GM12878 (cell line): ENCODE measurements around the gene RAMP2. TPM values are rescaled to one million over a fixed set of nuclear protein-coding genes. Genes with fewer than 3 reads are reported as not detected.

ENCODE experiments used
- ATAC-seq: fragments of 200-7000 bp; cut with Tn5 transposase; 3 replicates; pipeline ENCODE4 v1.9.1; 2020; ENCODE audit warnings: mild to moderate bottlenecking, moderate library complexity
- BruUV-seq: library from RNA; stranded (reverse); fragments of 400-500 nt; replicated peaks from 2 replicates; lab custom pipeline; 2021; lab: Mats Ljungman, UMichigan
- CTCF ChIA-PET: fragments of 300-600 bp; sonication (Branson Sonifier 250); formaldehyde crosslinking; extraction: SDS; loops from one replicate; lab custom pipeline; 2021; ENCODE audit warnings: inconsistent platforms; lab: Yijun Ruan, JAX
- POLR2A ChIA-PET: fragments of 350-600 bp; formaldehyde crosslinking; extraction: SDS; loops from one replicate; lab custom pipeline; 2021; ENCODE audit warnings: inconsistent platforms; lab: Charles Lee
- RAD21 ChIA-PET: fragments of 300-600 bp; sonication (Branson Sonifier 250); formaldehyde crosslinking; loops from one replicate; lab custom pipeline; 2023; ENCODE audit warnings: antibody characterized with exemption; ENCODE audit not compliant: unreplicated experiment; lab: Charles Lee
- SMC1A ChIA-PET: fragments of 300-600 bp; sonication (Branson Sonifier 250); formaldehyde crosslinking; loops from one replicate; lab custom pipeline; 2023; ENCODE audit not compliant: unreplicated experiment, uncharacterized antibody; lab: Charles Lee
- DNase-seq: peaks from one replicate; pipeline ENCODE4 v3.0.0-alpha.2; 2011; ENCODE audit warnings: low read depth, low spot score
- FAIRE-seq: peaks from 3 replicates; lab custom pipeline; 2011; peaks lifted over from hg19 to GRCh38; lab: Jason Lieb, UNC
- H2AFZ ChIP-seq: 2 replicates; pipeline ENCODE4 v1.6.0; 2011; ENCODE audit warnings: low read depth, low read length, control low read depth; ENCODE audit not compliant: control insufficient read depth
- H3K27ac ChIP-seq: 2 replicates; pipeline ENCODE4 v1.5.1; 2011; ENCODE audit warnings: control low read depth; ENCODE audit not compliant: control insufficient read depth, insufficient read depth
- H3K27me3 ChIP-seq, 2 experiments: replicated peaks in 1 of 2; 2 replicates each; pipeline versions ENCODE4 v1.6.0 to v1.6.1; 2011; ENCODE audit warnings: low read length in 1 of 2; ENCODE audit not compliant: control insufficient read depth in 2 of 2, insufficient read depth in 2 of 2
- H3K36me3 ChIP-seq, 2 experiments: 2 replicates each; pipeline ENCODE4 v1.5.1; 2011; ENCODE audit warnings: low read length in 1 of 2; ENCODE audit not compliant: control insufficient read depth in 2 of 2, insufficient read depth in 2 of 2
- H3K4me1 ChIP-seq: 2 replicates; pipeline ENCODE4 v1.6.1; 2011; ENCODE audit warnings: mild to moderate bottlenecking, low read length, moderate library complexity, mixed read lengths; ENCODE audit not compliant: control insufficient read depth, insufficient read depth
- H3K4me2 ChIP-seq: 2 replicates; pipeline ENCODE4 v1.6.0; 2011; ENCODE audit warnings: control low read depth; ENCODE audit not compliant: control insufficient read depth, insufficient read depth
- H3K4me3 ChIP-seq: fragments of 200-600 bp; sonication (generic); 2 replicates; pipeline ENCODE4 v1.5.1; 2016
- H3K79me2 ChIP-seq: 2 replicates; pipeline ENCODE4 v1.6.0; 2011; ENCODE audit warnings: low read length; ENCODE audit not compliant: control insufficient read depth, insufficient read depth
- H3K9ac ChIP-seq: 2 replicates; pipeline ENCODE4 v1.8.0; 2011; ENCODE audit warnings: low read length, control low read depth, mixed read lengths; ENCODE audit not compliant: control insufficient read depth, insufficient read depth
- H3K9me3 ChIP-seq: replicated peaks from 3 replicates; pipeline ENCODE4 v1.5.1; 2011; ENCODE audit warnings: mild to moderate bottlenecking, low read length; ENCODE audit not compliant: control insufficient read depth, insufficient read depth
- H4K20me1 ChIP-seq: 2 replicates; pipeline ENCODE4 v1.6.0; 2011; ENCODE audit not compliant: control insufficient read depth, insufficient read depth
- FOS ChIP-seq: IDR thresholded peaks from 3 replicates; pipeline ENCODE4 v1.6.1; 2011; ENCODE audit warnings: borderline replicate concordance; ENCODE audit not compliant: insufficient read length; ENCODE audit errors: extremely low read depth
- HSF1 ChIP-seq: fragments of 150-350 bp; IDR thresholded peaks from 2 replicates; pipeline ENCODE4 v1.6.1; 2014; ENCODE audit warnings: mild to moderate bottlenecking, low read depth, low read length
- MEF2B ChIP-seq: fragments of 450-650 bp; IDR thresholded peaks from 2 replicates; pipeline ENCODE4 v1.6.1; 2018; ENCODE audit warnings: mild to moderate bottlenecking, moderate library complexity; ENCODE audit not compliant: partially characterized antibody, poor library complexity, severe bottlenecking
- NKRF ChIP-seq: fragments of 450-650 bp; conservative IDR thresholded peaks from 2 replicates; pipeline ENCODE4 v1.6.1; 2017; ENCODE audit warnings: mild to moderate bottlenecking, moderate library complexity
- WRNIP1 ChIP-seq: IDR thresholded peaks from 2 replicates; pipeline ENCODE4 v1.6.1; 2011; ENCODE audit warnings: low read depth, low read length, improper control_type of control experiment, borderline replicate concordance
- WGBS: methylation state at CpG from one replicate; pipeline ENCODE4 v1.1.6; 2016; ENCODE audit warnings: low lambda C conversion rate; ENCODE audit not compliant: insufficient replicate concordance, insufficient coverage; ENCODE audit errors: missing lambda C conversion rate; 5-methylcytosine and 5-hydroxymethylcytosine counted together
- in situ Hi-C: fragments of 300-500 bp; cut with MboI; formaldehyde crosslinking; loops from 9 replicates; pipeline ENCODE4 v1.14.3; 2018; ENCODE audit warnings: mixed read lengths
- intact Hi-C: fragments of 100-400 bp; cut with micrococcal nuclease; formaldehyde crosslinking; loops from one replicate; pipeline ENCODE4 v1.14.2; 2022; ENCODE audit not compliant: unreplicated experiment
- polyA plus RNA-seq, 11 experiments: library from polyadenylated mRNA; depleted of rRNA in 4 of 11; unstranded in 6 of 11; stranded (reverse) in 5 of 11; fragments of >200 nt; fragmentation: Nextera tagmentation in 4 of 11; fragmentation: Illumina TruSeq in 1 of 11; extraction: Ambion mirVana in 4 of 11; extraction: Trizol in 1 of 11; gene quantifications; 1 replicate in 1 of 11; 2 replicates in 10 of 11; pipeline versions ENCODE4 v1.2.1 to v1.2.3, GENCODE V29; 2011 to 2016; ENCODE audit warnings: inconsistent platforms in 2 of 11, missing spikeins in 2 of 11, low read depth in 1 of 11
- total RNA-seq, 4 experiments: library from RNA; depleted of rRNA in 3 of 4; stranded (reverse); fragments of >200 nt in 3 of 4; fragmentation: Illumina TruSeq in 1 of 4; extraction: Trizol in 1 of 4; gene quantifications; 2 replicates each; pipeline versions ENCODE4 v1.2.1 to v1.2.3, GENCODE V29; 2013 to 2021
- TF ChIP-seq, protein P1 (sequence below): fragments of 450-650 bp; IDR thresholded peaks from 2 replicates; pipeline ENCODE4 v1.6.1; 2018; ENCODE audit warnings: borderline replicate concordance, mild to moderate bottlenecking; ENCODE audit not compliant: partially characterized antibody
- TF ChIP-seq, protein P2 (sequence below): fragments of 450-650 bp; IDR thresholded peaks from 2 replicates; pipeline ENCODE4 v1.6.1; 2017; ENCODE audit warnings: mild to moderate bottlenecking

Gene RAMP2
- total and polyA plus RNA-seq, 10 of the 15 experiments (the other 5 are each of a cell fraction or from before 2014, with no cell fraction given), result 0.14 to 0.32 (median 0.21) TPM; not detected in 4

DNA sequence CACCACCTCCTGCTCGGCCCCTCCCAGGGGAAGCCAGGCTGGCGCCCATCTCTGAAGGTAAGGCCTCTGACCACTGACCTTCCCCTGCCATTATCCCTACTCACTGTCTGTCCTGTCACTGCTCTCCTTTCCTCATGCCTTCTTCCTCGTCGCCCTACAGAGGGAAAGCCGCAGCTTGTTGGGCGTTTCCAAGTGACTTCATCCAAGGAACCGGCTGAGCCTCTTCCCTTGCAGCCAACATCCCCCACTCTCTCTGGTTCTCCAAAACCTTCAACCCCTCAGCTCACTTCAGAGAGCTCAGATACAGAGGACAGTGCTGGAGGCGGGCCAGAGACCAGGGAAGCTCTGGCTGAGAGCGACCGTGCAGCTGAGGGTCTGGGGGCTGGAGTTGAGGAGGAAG, 34.4 kb downstream of the RAMP2 start (continued):
- no peak for TF ChIP-seq NKRF
- TF ChIP-seq MEF2B, result no peak

- intact Hi-C loops (no loop called here), in situ Hi-C loops (no loop called here)
- DNase-seq, result no peak
- no peak overlapping the region for H3K4me2 ChIP-seq
- no peak overlapping the region for H3K4me3 ChIP-seq
- ChIA-PET CTCF (interaction anchor here (1.1 to 2.9 kb wide), 4 partner anchors 23 to 28 kb away, joined by 3 to 11 read pairs (median 9); partner anchors contain the start of genes BECN1 and VPS25), POLR2A (interaction anchor here (0.6 kb wide), 1 partner anchor 39 kb away, joined by 3 read pairs; no protein-coding TSS in a partner anchor), RAD21 (no interaction called here), SMC1A (interaction anchor here (1.5 kb wide), 2 partner anchors 36 to 218 kb away, joined by 3 to 5 read pairs; no protein-coding TSS in a partner anchor)
- BruUV-seq, result no TSS peak
- 97% methylated on average over 18 of the region's 18 CpGs for WGBS
- H3K4me1 ChIP-seq, result peaks cover 10% of the 10 kb centered on the region
- no peak for FAIRE-seq
- no peak for ATAC-seq
- H3K27ac ChIP-seq, result no peak overlapping the region
- peaks cover 6% of the 10 kb centered on the region for H3K79me2 ChIP-seq
- no peaks in the 10 kb centered on the region for H3K27me3 ChIP-seq
- H3K36me3 ChIP-seq, result no peaks in the 10 kb centered on the region
- H4K20me1 ChIP-seq, result no peaks in the 10 kb centered on the region
- H3K9me3 ChIP-seq, result no peaks in the 10 kb centered on the region
- no peak overlapping the region for H2AFZ ChIP-seq
- no peak overlapping the region for H3K9ac ChIP-seq
- no peak for TF ChIP-seq HSF1
- no peak for TF ChIP-seq FOS
- TF ChIP-seq, protein P1, sequence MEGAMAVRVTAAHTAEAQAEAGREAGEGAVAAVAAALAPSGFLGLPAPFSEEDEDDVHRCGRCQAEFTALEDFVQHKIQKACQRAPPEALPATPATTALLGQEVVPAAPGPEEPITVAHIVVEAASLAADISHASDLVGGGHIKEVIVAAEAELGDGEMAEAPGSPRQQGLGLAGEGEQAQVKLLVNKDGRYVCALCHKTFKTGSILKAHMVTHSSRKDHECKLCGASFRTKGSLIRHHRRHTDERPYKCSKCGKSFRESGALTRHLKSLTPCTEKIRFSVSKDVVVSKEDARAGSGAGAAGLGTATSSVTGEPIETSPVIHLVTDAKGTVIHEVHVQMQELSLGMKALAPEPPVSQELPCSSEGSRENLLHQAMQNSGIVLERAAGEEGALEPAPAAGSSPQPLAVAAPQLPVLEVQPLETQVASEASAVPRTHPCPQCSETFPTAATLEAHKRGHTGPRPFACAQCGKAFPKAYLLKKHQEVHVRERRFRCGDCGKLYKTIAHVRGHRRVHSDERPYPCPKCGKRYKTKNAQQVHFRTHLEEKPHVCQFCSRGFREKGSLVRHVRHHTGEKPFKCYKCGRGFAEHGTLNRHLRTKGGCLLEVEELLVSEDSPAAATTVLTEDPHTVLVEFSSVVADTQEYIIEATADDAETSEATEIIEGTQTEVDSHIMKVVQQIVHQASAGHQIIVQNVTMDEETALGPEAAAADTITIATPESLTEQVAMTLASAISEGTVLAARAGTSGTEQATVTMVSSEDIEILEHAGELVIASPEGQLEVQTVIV, result no peak
- TF ChIP-seq NKRF, result no peak
- TF ChIP-seq WRNIP1, result no peak
- TF ChIP-seq, protein P2, sequence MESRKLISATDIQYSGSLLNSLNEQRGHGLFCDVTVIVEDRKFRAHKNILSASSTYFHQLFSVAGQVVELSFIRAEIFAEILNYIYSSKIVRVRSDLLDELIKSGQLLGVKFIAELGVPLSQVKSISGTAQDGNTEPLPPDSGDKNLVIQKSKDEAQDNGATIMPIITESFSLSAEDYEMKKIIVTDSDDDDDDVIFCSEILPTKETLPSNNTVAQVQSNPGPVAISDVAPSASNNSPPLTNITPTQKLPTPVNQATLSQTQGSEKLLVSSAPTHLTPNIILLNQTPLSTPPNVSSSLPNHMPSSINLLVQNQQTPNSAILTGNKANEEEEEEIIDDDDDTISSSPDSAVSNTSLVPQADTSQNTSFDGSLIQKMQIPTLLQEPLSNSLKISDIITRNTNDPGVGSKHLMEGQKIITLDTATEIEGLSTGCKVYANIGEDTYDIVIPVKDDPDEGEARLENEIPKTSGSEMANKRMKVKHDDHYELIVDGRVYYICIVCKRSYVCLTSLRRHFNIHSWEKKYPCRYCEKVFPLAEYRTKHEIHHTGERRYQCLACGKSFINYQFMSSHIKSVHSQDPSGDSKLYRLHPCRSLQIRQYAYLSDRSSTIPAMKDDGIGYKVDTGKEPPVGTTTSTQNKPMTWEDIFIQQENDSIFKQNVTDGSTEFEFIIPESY, result no peak
Observed at GRCh38 chr17:42796066-42796758, 35.2 kb downstream of the RAMP2 start.
